ENCODE results near the gene RASGEF1C. TPM values are rescaled to one million over a fixed set of nuclear protein-coding genes. Genes with fewer than 3 reads are reported as not detected.

Gene RASGEF1C
- total and polyA plus RNA-seq, 2 experiments from 2014 or later: 0.40 to 0.42 TPM

- TF ChIP-seq, protein P1, sequence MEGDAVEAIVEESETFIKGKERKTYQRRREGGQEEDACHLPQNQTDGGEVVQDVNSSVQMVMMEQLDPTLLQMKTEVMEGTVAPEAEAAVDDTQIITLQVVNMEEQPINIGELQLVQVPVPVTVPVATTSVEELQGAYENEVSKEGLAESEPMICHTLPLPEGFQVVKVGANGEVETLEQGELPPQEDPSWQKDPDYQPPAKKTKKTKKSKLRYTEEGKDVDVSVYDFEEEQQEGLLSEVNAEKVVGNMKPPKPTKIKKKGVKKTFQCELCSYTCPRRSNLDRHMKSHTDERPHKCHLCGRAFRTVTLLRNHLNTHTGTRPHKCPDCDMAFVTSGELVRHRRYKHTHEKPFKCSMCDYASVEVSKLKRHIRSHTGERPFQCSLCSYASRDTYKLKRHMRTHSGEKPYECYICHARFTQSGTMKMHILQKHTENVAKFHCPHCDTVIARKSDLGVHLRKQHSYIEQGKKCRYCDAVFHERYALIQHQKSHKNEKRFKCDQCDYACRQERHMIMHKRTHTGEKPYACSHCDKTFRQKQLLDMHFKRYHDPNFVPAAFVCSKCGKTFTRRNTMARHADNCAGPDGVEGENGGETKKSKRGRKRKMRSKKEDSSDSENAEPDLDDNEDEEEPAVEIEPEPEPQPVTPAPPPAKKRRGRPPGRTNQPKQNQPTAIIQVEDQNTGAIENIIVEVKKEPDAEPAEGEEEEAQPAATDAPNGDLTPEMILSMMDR (conservative IDR thresholded peaks at IDR 0.05; ENCODE audit: low read depth in 2 of 2): no peak
- TF ChIP-seq ZNF331 (CRISPR knock-in tag; IDR thresholded peaks at IDR 0.05; ENCODE audit: low read depth): no peak
- TF ChIP-seq POLR2AphosphoS5 (IDR thresholded peaks at IDR 0.05; ENCODE audit: low read depth): no peak
- TF ChIP-seq ETS1 (IDR thresholded peaks at IDR 0.05): no peak
- TF ChIP-seq EZH2phosphoT487 (IDR thresholded peaks at IDR 0.05; ENCODE audit: unreplicated experiment): no peak
Measured at GRCh38 chr5:180054226-180054625, 154.8 kb downstream of the RASGEF1C start (continued).

DNA sequence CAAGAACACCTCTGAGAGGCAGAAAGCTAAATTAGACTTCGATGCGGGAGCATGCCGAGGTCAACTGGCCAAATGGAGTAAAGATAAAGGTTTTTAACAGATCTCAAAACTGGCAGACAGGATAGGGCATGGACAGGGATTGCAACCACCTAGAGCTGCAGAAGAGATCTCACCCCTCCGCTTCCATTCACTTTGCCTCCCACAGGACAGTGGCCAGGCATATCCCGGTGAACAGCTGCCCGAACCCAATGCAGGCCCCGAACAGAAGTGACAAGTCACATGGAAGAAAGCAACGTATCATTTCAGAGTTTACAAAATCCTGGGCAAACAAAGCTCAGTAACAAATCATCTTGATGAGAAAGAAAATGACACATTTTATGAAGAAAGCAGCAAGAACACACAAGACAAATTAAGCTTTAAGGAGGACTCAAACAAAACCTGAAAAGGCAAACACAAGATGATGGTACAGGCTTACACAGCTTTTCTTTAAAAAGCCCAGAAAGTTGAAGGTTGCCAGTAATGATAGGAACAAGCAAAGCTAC lies 155.9 kb downstream of the RASGEF1C start:
- Histone ChIP-seq H3K79me2 (replicated peaks; ENCODE audit: insufficient read depth) (peaks cover 87% of the 10 kb centered on the region), H3K4me2 (no peak overlapping the region)
- no peak overlapping the region for H3K27ac Mint-ChIP-seq
- no peak for TF ChIP-seq CREB1 (CRISPR knock-in tag; IDR thresholded peaks at IDR 0.05; ENCODE audit: low read depth)
- no peak for TF ChIP-seq ZNF331 (CRISPR knock-in tag; IDR thresholded peaks at IDR 0.05; ENCODE audit: low read depth)
- TF ChIP-seq STAT1 (IDR thresholded peaks at IDR 0.05; ENCODE audit: unreplicated experiment): no peak
- no peak for TF ChIP-seq POLR2AphosphoS5 (IDR thresholded peaks at IDR 0.05; ENCODE audit: low read depth)
- TF ChIP-seq ETS1 (IDR thresholded peaks at IDR 0.05): no peak
- no peak for TF ChIP-seq ZNF114 (CRISPR knock-in tag; IDR thresholded peaks at IDR 0.05)
- TF ChIP-seq, protein P2, sequence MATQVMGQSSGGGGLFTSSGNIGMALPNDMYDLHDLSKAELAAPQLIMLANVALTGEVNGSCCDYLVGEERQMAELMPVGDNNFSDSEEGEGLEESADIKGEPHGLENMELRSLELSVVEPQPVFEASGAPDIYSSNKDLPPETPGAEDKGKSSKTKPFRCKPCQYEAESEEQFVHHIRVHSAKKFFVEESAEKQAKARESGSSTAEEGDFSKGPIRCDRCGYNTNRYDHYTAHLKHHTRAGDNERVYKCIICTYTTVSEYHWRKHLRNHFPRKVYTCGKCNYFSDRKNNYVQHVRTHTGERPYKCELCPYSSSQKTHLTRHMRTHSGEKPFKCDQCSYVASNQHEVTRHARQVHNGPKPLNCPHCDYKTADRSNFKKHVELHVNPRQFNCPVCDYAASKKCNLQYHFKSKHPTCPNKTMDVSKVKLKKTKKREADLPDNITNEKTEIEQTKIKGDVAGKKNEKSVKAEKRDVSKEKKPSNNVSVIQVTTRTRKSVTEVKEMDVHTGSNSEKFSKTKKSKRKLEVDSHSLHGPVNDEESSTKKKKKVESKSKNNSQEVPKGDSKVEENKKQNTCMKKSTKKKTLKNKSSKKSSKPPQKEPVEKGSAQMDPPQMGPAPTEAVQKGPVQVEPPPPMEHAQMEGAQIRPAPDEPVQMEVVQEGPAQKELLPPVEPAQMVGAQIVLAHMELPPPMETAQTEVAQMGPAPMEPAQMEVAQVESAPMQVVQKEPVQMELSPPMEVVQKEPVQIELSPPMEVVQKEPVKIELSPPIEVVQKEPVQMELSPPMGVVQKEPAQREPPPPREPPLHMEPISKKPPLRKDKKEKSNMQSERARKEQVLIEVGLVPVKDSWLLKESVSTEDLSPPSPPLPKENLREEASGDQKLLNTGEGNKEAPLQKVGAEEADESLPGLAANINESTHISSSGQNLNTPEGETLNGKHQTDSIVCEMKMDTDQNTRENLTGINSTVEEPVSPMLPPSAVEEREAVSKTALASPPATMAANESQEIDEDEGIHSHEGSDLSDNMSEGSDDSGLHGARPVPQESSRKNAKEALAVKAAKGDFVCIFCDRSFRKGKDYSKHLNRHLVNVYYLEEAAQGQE (IDR thresholded peaks at IDR 0.05; ENCODE audit: unreplicated experiment): no peak
- TF ChIP-seq EZH2 (IDR thresholded peaks at IDR 0.05; ENCODE audit: low read depth, unreplicated experiment): no peak
- TF ChIP-seq NANOG (IDR thresholded peaks at IDR 0.05; ENCODE audit: borderline replicate concordance): no peak
- TF ChIP-seq JUNB (IDR thresholded peaks at IDR 0.05; ENCODE audit: unreplicated experiment): no peak

More for the DNA sequence above, 155.9 kb downstream of the RASGEF1C start:
- Mint-ChIP-seq H3K27me3 (ENCODE audit: insufficient read depth, low read depth, poor library complexity) (peaks cover 6% of the 10 kb centered on the region), H3K9me3 (0 out of 3 replicates have a peak, but pooled peaks cover 1% of the 10 kb centered on the region), H3K4me1 (peaks cover 66% of the 10 kb centered on the region), H3K4me3 (no peak overlapping the region), H3K36me3 (ENCODE audit: low read depth) (peaks cover 5% of the 10 kb centered on the region)
- DNase-seq (ENCODE audit: low spot score) (no peak), ATAC-seq (no peak)
- H3K27ac ChIP-seq (ENCODE audit: low read depth): no peak overlapping the region
- no peaks in the 10 kb centered on the region for H3K36me3 ChIP-seq (ENCODE audit: insufficient read depth)
- no peaks in the 10 kb centered on the region for H3F3A ChIP-seq (replicated peaks; ENCODE audit: low read depth)
- no peak overlapping the region for H2AFZ ChIP-seq
- peaks cover 72% of the 10 kb centered on the region for H3K4me1 ChIP-seq (ENCODE audit: insufficient read depth)
- H4K20me1 ChIP-seq (replicated peaks; ENCODE audit: insufficient read depth): peaks cover 32% of the 10 kb centered on the region
- no peaks in the 10 kb centered on the region for H3K27me3 ChIP-seq (ENCODE audit: insufficient read depth)
- no peak overlapping the region for H3K4me3 ChIP-seq
- H3K9me2 ChIP-seq (ENCODE audit: insufficient read depth): no peaks in the 10 kb centered on the region

All from GM23338 (cell line).